ENCODE measurements around the gene FTCD.
"Not testable (repeated sequence)": the region's sequence is repeated elsewhere in the genome, so short reads cannot be mapped to it uniquely, and the experiment has no call there.

The FTCD gene

DNA sequence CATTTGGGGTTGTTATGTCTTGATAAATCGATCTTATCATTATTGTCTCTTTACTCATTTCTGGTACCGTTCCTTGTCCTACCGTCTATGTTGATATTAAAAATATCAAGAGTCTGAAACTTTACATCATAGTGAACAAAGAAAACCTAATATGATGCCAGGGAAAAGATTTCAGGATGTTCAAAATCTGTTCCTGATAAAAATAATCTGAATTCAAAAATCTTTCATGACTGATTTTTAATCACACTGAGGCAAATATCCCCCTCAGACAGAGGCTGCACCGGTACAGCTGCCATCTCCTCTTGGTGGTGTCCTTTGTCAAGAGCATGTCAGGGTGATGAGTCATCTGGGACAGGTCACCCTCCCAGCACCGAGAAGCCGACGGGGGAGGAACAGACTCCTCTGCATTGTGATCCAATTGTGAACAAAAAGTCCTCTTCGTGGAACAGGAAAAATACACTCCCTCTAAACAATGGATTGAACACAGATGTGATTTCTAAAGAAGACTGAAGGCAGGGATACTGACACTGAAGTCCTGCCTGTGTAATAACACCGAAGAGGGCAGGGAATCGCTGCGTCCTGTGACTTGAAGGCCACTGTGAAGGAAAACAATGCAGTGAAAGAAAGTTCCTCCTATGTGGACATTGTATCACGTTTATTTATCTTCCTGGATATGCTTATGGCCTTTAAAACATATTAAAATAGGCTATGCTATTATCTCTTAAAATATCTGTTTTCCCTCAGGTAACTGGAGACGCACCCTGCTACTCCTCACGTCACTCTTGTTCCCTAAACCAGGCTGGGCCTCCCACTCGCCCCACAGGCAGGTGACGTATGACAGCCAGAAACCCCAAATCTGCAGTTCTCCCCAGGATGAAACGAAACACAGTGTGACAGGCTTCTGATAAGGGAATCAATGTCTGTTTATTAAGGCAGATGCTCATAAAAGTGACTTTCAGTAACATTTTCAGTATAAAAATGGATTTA, 33.1 kb upstream of the FTCD start:
- DNase-seq (ENCODE audit: low read depth in 2 of 2, low spot score in 1 of 2): no peak

DNA sequence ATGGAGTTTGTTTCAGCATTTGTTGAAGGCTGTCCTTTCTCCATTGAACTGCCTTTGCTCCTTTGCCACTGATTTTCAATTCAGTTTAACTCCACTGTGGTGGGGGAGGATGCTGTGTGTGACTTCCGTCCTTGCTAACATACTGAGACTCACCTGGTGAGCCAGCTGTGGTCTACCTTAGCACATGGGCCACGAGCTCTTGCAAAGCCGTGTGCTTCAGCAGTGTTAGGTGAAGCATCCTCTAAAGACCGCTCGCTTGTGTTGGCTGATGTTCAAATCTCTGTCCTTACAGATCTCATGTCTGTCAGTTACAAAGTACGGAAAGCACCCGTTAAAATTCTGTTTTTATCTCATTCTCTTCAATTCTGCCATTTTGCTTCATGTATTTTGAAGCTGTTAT, 32.4 kb upstream of the FTCD start:
- DNase-seq (ENCODE audit: low read depth in 2 of 2, low spot score in 1 of 2): no peak

DNA sequence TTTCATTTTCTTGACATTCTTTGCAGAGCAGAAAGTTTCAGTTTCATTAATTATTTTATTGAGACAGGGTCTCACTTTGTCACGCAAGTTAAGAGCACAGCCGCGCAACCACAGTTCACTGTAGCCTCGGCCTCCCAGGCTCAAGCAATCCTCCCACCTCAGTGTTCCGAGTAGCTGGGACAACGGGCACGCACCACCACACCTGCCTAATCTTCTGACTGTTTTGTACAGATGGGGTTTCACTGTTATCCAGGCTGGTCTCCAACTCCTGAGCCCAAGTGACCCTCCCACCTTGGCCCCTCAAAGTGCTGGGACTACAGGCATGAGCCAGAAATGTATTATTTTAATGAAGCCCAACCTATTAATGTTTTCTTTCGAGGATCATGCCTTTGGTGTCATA, 31.9 kb upstream of the FTCD start:
- DNase-seq (ENCODE audit: low read depth in 2 of 2, low spot score in 1 of 2): no peak

DNA sequence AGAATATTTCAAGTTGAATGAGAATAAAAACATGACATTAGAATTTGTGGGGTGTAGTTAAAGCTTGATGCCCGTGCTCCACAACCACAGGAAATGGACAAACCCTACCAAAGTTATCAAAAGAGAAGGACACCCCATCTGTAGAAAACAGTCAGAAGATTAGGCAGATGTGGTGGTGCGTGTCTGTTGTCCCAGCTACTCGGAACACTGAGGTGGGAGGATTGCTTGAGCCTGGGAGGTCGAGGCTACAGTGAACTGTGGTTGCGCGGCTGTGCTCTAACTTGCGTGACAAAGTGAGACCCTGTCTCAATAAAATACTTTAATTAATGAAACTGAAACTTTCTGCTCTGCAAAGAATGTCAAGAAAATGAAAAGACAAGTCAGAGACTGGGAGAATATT, 30.3 kb upstream of the FTCD start:
- DNase-seq (ENCODE audit: low read depth in 2 of 2, low spot score in 1 of 2): no peak

DNA sequence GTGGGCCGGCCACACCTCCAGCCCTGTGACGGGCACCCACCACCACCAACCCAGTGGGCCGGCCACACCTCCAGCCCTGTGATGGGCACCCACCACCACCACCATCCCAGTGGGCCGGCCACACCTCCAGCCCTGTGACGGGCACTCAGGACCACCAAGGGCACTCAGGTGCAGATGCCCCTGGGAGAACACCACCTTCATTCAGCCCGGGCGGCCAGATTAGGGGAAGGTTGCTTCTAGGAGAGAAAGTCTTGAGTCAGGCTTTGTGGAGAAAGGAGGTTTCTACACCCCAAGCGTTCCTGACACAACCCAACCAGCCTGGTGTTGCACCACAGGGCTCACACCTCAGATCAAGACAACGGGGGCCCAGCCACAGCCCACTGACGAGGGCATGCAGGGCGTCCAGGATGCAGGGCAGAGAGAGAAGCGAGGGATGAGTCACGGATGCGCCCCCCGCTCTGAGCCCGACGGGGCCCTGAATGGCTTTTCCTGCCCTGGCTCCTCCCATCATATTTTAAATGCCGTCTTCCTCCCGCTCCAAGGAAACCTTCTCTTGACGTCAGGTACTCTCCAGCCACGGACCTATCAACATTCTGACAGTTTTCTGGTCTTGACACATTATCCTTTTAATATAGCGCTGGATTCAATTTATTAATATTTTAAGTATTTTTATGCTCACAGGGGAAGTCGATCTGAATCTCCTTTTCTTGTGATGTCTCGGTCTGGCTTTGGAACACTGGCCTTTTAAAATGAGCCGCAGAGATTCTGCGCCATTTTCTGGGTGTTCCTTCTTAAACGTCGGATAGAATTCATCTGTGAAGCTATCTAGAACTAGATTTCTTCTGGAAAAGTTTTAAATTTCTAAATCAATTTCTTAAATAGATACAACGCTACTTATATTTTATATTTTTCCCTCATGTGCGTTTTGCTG, 29.5 kb upstream of the FTCD start:
- DNase-seq (ENCODE audit: low read depth in 2 of 2, low spot score in 1 of 2): peak; percentile 28 to 53

DNA sequence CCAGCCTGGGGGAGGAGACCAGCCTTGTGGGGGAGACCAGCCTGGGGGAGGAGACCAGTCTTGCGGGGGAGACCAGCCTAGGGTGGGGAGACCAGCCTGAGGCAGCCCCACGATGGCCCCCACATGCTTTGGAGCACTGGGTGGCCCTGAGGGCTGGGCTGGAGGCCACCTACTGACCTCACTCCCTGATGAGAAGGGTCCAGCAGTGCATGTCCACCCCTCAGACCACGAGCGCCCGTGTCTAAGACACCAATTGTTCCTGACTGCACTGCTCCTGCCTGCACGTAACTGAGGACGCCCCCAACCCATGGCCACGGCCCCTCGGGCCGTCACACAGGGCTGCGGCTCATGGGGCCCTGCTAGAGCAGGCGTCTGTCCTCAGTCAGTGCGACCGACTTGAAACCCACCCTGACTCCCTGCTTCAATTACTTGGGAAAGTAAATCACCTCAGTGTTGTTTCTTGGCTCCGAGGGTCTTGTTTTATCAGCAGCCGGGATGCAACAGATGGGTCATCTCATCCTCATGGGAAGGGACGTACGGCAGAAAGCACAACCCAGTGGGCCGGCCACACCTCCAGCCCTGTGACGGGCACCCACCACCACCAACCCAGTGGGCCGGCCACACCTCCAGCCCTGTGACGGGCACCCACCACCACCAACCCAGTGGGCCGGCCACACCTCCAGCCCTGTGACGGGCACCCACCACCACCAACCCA, 28.7 kb upstream of the FTCD start, which contains the start of gene SPATC1L:
Gene SPATC1L (minus strand): TSS at position 550 of the 715 bp plus-strand sequence. CDS start 1,643 bp downstream, outside the sequence.
- DNase-seq (ENCODE audit: low read depth in 2 of 2, low spot score in 1 of 2): peak in 1 of 2 donors; percentile 25

DNA sequence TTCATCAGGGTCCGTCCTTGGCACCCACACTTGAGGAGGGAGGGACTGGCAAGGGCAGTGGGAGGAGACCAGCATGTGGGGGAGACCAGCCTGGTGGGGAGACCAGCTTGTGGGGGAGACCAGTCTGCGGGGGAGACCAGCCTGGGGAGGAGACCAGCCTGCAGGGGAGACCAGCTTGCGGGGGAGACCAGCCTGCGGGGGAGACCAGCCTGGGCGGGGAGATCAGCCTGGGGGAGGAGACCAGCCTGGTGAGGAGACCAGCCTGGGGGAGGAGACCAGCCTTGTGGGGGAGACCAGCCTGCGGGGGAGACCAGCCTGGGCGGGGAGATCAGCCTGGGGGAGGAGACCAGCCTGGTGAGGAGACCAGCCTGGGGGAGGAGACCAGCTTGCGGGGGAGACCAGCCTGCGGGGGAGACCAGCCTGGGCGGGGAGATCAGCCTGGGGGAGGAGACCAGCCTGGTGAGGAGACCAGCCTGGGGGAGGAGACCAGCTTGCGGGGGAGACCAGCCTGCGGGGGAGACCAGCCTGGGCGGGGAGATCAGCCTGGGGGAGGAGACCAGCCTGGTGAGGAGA, 28.0 kb upstream of the FTCD start:
- not testable (repeated sequence) for DNase-seq (ENCODE audit: low read depth in 2 of 2, low spot score in 1 of 2)

DNA sequence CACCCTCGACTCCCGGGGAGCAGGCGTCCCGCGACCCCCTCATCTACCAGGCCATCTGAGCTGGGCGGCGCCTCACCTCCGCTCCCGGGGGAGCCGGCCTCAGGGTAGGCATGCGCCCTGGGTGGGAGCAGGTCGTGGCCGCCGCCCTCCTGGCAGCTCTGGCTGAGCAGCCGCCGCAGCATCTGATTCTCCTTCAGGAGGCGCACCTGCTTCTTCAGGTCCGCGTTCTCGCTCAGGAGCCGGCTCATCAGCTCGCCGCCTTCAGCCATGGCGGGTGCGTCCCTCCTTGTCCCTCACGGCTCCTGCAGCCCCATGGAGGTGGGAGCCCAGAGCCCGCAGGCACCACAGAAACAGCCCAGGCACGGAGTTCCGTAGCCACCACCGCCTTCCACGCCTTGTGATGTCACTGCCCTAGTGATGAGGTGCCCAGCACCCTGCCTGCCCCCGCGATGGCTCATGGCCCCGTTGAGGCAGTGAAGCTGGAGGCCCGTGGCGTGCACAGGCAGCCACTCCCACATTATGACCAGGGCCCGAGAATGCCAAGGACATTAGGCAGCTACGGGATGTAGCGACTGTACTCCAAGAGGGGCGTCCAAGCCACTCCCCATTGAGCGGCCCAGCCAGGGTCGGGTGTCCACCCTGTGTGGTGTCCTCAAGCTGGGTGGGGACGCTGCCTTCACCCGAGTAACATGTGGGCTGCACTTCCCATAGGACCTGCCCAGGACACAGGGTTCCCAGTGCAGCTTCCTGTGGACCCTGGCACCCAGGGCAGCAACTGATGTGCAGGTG, 27.4 kb upstream of the FTCD start:
- no peak for DNase-seq (ENCODE audit: low read depth in 2 of 2, low spot score in 1 of 2)

DNA sequence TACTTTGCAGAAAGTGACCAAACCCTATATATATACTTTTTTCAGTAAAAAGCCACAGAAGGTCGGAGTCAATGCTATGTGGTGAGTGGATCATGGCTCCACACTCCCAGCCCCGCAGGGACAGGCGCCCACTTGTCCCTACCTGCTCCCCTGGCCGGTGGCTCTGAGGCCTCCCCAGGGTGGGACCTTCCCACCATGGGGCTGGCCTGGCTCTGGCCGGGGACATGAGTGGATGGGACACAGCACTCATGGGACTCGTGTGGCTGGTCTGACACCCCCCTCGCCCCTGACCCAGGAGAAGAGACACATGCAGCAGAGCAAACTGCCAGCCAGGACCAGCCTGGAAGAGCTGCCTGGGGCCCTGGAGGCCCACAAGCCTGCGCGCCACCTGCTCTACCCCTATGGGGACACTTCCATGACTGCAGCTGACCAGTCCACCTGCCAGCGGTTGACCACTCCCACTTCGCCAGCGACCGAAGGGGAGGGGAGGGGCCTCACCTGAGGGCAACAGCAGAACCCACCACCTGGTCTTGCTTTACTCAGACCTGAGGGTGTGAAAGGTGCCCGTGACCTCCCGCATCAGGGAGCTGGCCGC, 26.7 kb upstream of the FTCD start:
- no peak for DNase-seq (ENCODE audit: low read depth in 2 of 2, low spot score in 1 of 2)

DNA sequence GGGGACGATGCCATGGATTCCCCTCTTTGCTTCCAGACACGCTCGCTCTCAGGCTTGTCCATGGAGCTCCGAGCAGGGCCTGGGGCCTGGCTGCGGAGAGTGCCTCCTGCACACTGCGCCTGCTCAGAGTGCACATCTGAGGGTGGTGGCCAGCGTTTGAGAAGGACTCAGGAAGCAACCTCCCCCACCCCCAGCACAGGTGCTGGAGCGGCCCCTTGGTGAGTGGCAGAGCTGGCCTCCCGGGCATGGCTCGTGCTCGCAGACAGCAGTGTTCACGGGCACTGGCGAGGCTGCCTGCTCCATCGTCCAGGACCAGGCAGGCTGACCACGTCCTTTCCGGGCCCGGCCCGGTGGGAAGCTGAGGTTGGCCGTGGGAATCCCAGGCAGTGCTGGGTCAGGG, 26.1 kb upstream of the FTCD start:
- no peak for DNase-seq (ENCODE audit: low read depth in 2 of 2, low spot score in 1 of 2)

DNA sequence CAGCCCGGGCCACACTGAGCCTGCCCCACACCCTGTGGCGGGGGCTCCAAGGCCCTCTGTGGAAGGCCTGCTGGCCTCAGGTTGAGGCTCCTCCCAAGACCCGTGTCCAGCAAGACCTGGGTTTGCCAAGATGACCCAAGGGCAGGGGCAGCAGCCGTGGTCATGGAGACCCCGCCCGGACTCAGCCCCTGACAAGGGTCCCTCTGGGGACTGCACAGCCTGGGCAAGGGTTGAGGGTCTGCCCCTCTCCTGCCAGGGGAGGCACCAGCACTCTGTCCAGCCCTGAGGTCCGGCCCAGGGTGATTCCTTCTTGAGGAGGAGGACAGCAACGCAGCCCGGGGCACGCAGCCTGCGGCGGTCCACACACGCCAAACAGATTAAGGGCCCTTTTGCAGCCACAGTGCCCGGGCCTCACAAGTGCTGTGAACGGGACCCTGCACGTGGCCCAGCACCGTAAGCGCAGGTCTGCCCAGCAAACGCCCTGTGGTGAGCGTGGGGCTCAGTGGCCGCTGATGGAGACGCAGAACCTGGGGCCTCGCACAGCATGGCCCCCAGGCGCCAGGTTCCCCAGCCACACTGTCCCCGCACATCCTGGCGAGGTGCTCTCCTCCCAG, 25.5 kb upstream of the FTCD start:
- DNase-seq (ENCODE audit: low read depth in 2 of 2, low spot score in 1 of 2): no peak

DNA sequence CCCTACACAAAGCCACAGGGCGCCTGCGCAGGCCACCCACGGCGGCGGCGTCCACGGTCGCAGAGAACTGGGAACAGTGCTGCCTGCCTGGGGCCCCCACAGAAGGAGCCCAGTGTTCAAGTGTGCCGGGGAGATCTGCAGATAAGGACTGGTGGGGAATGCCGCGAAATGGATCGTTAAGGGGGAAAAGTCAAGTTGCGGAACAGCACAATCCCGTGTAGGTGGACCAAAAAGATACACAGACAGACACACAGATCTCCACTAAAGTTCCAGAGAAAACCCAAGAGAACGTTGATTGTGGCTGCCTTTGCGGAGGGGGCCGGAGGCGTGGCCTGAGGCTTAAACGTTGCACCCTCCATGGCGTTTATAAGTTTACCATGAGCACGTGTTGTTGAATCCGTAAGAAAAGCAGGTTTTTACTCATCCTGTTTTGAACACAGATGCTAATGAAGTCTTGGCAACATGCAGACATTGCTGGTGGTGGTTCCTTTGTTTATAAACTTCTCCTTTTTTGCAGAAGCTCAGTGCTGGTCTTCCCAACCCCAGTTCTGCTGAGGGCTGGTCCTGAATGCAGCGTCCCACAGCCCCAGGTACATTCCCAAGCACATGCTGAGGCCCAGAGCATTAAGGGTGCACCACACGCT, 24.8 kb upstream of the FTCD start:
- DNase-seq (ENCODE audit: low read depth in 2 of 2, low spot score in 1 of 2): no peak

DNA sequence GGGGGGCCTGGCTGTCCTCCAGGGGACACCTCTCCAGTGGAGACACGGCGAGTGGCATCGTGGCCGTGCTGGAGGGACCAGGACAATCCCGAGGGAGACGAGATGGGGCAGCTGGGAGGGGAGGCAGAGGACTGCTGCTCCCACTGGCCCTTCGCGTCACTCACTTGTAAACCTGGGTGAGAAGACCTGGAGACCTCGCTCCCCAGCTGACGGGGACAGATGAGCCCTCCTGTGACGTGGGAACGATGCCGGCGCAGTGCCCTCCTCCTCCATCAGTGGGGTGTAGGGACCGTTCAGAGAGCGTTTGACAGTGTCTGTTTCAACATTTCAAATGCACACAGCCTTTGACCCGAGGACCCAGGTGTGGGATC, 24.3 kb upstream of the FTCD start:
- DNase-seq (ENCODE audit: low read depth in 2 of 2, low spot score in 1 of 2): no peak

DNA sequence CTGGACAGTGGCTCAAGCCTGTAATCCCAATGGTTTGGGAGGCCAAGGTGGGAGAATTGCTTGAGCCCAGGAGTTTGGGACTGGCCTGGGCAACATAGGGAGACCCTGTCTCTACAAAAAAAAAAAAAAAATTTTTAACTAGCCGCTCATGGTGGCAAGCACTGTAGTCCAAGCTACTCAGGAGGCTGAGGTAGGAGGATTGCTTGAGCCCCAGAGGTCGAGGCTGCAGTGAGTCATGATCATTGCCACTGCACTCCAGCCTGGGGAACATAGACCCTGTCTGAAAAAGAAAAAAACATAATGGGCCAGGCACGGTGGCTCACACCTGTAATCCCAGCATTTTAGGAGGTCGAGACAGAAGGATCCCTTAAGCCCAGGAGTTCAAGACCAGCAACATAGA, 23.6 kb upstream of the FTCD start:
- DNase-seq (ENCODE audit: low read depth in 2 of 2, low spot score in 1 of 2): no peak

DNA sequence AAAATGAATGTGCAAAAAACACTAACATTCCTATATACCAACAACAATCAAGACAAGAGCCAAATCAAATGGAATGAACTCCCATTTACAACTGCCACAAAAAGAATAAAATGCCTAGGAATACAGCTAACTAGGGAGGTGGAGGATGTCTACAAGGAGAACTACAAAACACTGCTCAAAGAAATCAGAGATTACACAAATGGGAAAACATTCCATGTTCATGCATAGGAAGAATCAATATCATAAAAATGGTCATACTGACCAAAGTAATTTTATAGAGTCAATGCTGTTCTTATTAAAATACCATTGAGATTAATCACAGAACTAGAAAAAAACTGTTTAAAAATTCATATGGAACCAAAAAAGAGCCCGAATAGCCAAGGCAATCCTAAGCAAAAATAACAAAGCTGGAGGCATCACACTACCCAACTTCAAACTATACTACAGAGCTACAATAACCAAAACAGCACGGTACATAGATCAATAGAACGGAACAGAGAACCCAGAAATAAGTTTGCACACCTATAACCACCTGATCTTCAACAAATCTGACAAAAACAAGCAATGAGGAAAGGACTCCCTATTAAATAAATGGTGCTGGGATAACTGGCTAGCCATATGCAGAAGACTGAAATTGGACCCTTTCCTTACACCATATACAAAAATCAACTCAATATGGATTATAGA, 21.2 kb upstream of the FTCD start:
- not testable (repeated sequence) for DNase-seq (ENCODE audit: low read depth in 2 of 2, low spot score in 1 of 2)

DNA sequence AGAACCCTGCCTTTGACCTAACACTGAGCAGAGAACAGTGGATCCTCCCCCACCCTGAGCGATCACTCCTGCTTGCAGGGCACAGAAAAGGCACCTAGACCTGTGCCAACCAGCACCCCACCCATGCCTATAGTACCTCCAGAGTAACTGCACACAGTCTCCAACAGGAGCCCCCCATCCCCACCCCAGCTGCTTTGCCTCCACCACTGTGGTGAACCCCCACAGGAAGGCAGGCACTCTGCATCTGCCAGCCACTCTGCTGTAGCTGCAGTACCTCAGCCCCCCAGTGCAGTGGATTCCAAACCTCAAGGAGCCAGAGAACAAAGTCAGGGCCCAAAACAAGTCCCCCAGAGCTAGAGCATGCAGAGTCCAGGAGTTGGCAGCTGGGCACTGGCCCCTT, 18.2 kb upstream of the FTCD start:
- DNase-seq (ENCODE audit: low read depth in 2 of 2, low spot score in 1 of 2): no peak

DNA sequence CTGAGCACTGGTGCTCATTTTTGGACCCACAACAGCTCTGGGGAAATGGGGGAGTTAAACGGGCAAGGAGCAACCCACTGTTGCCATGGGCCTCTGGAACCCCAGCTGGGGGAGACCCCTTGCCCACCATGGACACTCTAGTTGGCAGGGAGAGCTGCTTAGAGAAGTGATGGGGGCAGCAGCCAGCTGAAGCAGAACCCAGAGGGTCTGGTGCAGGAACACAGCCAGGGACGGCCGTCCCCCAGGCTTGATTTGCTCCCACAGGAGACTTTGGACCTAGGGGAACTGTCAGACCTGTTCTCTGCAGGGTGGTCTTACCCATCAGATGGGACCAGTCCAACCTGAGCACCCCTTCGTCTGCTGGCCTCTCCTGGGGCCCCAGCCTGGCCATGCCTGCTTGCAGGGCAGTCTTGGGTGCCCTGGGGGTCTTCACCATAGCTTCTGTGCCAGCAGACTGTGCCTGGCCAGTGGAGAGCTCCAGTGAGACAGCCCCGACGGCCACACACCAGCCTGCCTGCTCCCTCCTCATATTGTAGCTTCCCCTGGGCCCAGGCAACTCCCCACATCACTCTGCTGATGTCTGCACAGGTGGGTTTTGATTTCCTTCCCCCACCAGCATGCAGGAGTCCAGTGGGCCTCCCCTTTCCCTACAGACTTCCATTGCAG, 17.6 kb upstream of the FTCD start:
- no peak for DNase-seq (ENCODE audit: low read depth in 2 of 2, low spot score in 1 of 2)
